Measurements from ENCODE around the gene TCHH.
"Not testable (repeated sequence)": the region's sequence is repeated elsewhere in the genome, so short reads cannot be mapped to it uniquely, and the experiment has no call there.

The TCHH gene

GRCh38 chr1:152108882-152109222 lies 6.4 kb downstream of the TCHH start:
- TF ChIP-seq POLR2A (IDR thresholded peaks at IDR 0.05; ENCODE audit: low read depth, low read length), result no peak
- FAIRE-seq, result no peak

GRCh38 chr1:152107984-152108881 lies 7.0 kb downstream of the TCHH start:
- no peak for DNase-seq (ENCODE audit: insufficient read length, low spot score)
- no peak for FAIRE-seq
- no peak for TF ChIP-seq POLR2A (IDR thresholded peaks at IDR 0.05; ENCODE audit: low read depth, low read length)

More at GRCh38 chr1:152108882-152109222, 6.4 kb downstream of the TCHH start:
- no peak for DNase-seq (ENCODE audit: insufficient read length, low spot score)

DNA sequence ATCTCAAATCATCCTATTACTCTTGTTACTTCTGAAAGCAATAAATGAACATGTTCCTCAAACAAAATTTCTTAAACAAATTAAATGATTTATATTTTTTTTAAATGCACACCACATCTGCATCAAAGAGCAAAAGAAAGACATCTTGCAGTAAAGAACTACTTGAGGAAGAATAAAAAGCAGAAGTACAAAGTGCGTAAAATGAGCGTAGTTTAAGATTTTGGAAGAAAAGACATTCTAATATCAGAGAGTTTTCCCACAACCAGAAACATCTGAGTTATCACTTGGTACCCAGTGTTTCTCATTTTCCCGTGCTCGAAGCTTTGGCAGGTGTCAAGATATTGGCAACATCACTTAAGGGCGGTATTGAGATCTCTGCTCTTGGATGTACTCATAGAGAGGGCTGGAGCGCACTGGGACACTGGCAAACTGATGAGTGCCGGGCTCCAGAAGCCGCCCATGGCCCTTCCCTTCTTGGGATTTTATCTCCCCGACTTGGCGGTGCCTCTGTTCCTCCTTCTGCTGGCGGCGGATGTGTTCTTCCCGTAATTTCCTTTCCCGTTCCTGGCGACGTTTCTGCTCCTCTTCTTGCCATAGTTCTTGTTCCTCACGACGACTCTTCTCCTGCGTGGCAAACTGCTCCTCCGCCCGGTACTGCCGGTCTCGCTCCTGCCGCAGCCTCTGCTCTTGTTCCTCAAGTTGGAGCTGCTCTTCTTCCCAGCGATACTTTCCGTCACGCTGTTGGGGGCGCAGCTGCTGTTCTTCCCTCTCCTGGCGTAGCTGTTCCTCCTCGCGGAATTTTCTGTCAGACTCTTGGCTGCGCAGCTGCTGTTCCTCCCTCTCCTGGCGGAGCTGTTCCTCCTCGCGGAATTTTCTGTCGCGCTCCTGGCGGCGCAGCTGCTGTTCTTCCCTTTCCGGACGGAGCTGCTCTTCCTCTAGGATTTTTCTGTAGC lies 7.9 kb downstream of the TCHH start:
- FAIRE-seq (no peak), DNase-seq (ENCODE audit: insufficient read length, low spot score) (no peak)
- no peak for TF ChIP-seq POLR2A (IDR thresholded peaks at IDR 0.05; ENCODE audit: low read depth, low read length)

GRCh38 chr1:152104854-152105253 lies 10.4 kb downstream of the TCHH start:
- no peak for DNase-seq (ENCODE audit: insufficient read length, low spot score)
- FAIRE-seq, result no peak
- TF ChIP-seq POLR2A (IDR thresholded peaks at IDR 0.05; ENCODE audit: low read depth, low read length), result no peak

DNA sequence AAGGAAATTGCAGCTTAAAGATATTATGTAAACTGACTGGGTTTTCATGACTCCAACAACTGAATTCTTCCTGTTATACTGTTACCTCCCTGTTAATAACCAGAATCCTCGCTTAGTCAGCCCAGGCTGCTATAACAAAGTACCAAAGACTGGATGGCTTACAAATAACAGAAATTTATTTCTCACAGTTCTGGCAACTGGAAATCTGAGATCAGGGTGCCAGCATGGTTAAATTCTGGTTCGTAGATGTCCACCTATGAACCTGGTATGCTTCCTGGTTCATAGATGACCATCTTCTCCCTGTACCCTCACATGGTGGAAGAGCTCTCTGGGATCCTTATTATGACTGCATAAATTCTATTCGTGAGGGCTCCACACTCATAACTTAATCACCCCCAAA lies 18.3 kb downstream of the TCHH start:
- DNase-seq (ENCODE audit: insufficient read length, low spot score) (no peak), FAIRE-seq (no peak)

GRCh38 chr1:152089014-152089674 lies 26.1 kb downstream of the TCHH start, which contains the start of gene TCHHL1:
TSS of gene TCHHL1 (minus strand) at chr1:152089064. CDS start at chr1:152088143, 921 bp downstream.
- no peak for DNase-seq (ENCODE audit: insufficient read length, low spot score)
- FAIRE-seq, result no peak
- TF ChIP-seq POLR2A (IDR thresholded peaks at IDR 0.05; ENCODE audit: low read depth, low read length), result no peak

More for the DNA sequence above, 18.3 kb downstream of the TCHH start:
- no peak for TF ChIP-seq POLR2A (IDR thresholded peaks at IDR 0.05; ENCODE audit: low read depth, low read length)

DNA sequence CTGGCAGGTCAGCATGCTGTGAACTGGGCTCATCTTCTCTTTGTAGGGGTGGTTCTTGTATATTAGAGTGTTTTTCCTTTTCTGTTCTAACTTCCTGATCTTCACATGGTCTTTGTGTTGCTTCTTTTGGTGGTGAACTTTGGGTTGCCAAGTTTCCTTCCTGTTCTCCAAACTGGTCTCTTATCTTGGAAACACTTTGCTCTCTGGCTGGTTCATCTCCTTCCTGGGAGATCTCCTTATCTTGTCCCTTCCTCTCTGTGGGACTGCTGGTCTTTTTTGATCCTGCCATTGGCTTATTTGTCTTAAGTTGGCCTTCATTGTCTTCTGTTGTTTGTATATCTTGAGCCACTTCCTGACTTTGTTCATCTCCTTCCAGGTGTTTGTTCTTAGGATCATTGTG lies 28.5 kb downstream of the TCHH start:
- TF ChIP-seq POLR2A (IDR thresholded peaks at IDR 0.05; ENCODE audit: low read depth, low read length), result no peak
- no peak for DNase-seq (ENCODE audit: insufficient read length, low spot score)
- no peak for FAIRE-seq

- no peak for TF ChIP-seq POLR2A (IDR thresholded peaks at IDR 0.05; ENCODE audit: low read depth, low read length)
- DNase-seq (ENCODE audit: insufficient read length, low spot score) (no peak), FAIRE-seq (no peak)
Measured at GRCh38 chr1:152084853-152085252, 30.4 kb downstream of the TCHH start.

DNA sequence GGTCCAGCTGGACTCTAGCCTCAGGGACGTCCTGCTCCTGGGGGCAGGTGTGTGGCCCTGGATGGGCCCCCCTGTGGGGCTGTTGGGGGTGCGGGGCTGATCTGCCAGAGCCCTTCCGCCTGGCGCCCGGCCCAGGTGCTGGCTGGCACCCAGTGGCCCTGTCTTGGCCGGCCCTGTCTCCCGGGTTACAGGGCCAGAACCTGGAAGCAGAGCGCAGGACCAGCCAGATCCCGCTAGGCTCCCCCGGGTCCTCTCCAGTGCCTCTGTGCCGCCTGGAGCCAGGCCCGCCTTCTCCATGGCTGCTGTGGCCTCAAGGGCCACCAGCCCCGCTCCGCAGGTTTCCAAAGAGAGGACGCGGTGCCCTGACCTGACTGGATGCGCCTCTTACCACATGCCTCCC lies 34.2 kb downstream of the TCHH start:
- FAIRE-seq; DNase-seq (ENCODE audit: insufficient read length, low spot score): not testable (repeated sequence)

DNA sequence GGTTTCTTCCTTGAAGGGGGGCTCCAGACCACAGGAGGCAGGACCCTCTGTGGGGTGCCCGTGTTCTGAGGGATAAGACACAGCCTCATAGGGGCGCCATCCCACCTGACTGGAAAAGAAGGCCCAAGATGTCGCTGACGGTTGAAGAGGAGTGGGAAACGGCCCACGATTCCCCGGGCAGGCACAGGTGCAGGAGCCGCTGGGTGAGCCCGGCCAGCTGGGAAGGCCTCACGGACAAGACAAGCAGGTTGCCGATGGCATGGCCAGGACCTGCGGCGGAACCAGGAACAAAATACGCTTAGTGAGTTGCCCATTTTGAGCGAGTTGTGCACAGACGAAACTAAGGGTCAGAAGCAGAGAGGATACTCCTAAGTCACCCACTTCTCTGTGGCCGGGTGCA lies 34.8 kb downstream of the TCHH start:
- DNase-seq (ENCODE audit: insufficient read length, low spot score); FAIRE-seq: not testable (repeated sequence)

GRCh38 chr1:152078831-152079441 lies 36.3 kb downstream of the TCHH start:
- FAIRE-seq, result no peak
- no peak for DNase-seq (ENCODE audit: insufficient read length, low spot score)

GRCh38 chr1:152072311-152072710 lies 42.9 kb downstream of the TCHH start:
- TF ChIP-seq POLR2A (IDR thresholded peaks at IDR 0.05; ENCODE audit: low read depth, low read length), result no peak
- no peak for DNase-seq (ENCODE audit: insufficient read length, low spot score)
- no peak for FAIRE-seq

More at GRCh38 chr1:152078831-152079441, 36.3 kb downstream of the TCHH start:
- no peak for TF ChIP-seq POLR2A (IDR thresholded peaks at IDR 0.05; ENCODE audit: low read depth, low read length)

GRCh38 chr1:152071123-152071522 lies 44.1 kb downstream of the TCHH start:
- FAIRE-seq (no peak), DNase-seq (ENCODE audit: insufficient read length, low spot score) (no peak)
- TF ChIP-seq POLR2A (IDR thresholded peaks at IDR 0.05; ENCODE audit: low read depth, low read length), result no peak
